Activated T-cell treated with anti-CD3 and anti-CD28 coated beads for 4 hours (primary cell): ENCODE results near the gene TMTC2.
"Not testable (repeated sequence)": the region's sequence is repeated elsewhere in the genome, so short reads cannot be mapped to it uniquely, and the experiment has no call there.

Source experiments
- DNase-seq: peaks from one replicate; pipeline ENCODE4 v3.0.0-alpha.2; 2020

TMTC2 gene

GRCh38 chr12:82730953-82731459 lies 44.3 kb downstream of the TMTC2 start:
- no peak for DNase-seq

DNA sequence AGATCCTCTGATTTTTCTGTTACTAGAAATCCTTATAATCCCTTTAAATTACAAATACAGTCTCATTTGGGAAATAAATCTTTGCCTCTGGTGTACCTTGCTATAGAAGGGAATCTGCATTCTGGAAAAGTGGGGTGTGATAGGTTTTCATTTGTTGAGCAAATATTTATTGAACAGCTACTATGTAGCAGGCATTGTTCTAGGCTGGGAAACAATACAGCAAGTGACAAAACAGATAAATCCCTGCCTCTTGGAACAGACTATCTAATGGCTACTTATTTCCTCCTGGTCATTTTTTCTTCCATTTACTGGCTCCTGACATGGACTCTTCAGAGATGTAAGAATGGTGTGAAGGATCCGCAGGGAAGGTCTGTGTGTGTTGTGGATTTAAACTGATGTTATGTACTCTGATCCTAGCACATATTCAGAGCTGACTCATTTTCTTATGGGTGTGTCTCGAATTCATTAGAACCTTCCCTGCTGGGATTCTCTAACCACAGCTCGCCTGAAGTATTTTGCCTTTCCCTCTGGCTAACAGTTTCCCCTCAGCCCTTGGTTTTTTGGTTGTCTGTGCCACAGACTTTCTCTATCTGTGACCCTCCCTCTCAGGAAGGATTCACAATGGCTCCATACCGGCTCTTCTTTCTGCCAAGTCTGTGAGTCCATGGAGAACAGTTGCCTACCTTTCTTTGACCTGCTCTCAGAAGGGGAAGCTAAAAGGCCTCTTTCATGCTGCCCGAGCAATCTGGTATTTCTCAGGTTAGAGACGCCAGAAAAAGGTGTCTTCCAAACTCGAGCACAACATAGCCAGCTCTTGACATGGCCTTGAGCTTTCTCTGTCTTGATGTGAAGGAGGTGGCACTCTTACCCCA lies 53.7 kb downstream of the TMTC2 start:
- DNase-seq, result no peak

- DNase-seq, result no peak
These were observed 58.5 kb downstream of the TMTC2 start for GRCh38 chr12:82745063-82745674.

DNA sequence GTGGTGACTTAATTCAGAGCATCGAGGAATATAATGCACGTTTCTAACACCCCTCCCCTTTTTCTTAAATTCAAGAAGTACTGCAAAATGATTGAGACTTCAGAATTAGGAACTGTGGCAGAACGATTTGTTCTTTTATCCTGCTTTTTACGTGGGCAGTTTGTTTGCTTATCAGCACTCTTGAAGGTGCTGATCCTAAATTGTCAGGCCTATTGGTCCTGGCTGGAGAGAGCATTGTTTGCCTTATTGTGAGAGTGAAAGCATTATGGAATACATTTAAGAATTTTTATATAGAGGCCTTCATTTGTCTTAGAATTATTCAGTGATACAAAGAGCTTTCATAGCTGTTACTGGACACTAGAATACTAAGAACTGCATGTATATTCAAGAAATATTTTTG lies 59.1 kb downstream of the TMTC2 start:
- no peak for DNase-seq

GRCh38 chr12:82746668-82747067 lies 60.0 kb downstream of the TMTC2 start:
- no peak for DNase-seq

GRCh38 chr12:82749015-82749414 lies 62.3 kb downstream of the TMTC2 start:
- no peak for DNase-seq

DNA sequence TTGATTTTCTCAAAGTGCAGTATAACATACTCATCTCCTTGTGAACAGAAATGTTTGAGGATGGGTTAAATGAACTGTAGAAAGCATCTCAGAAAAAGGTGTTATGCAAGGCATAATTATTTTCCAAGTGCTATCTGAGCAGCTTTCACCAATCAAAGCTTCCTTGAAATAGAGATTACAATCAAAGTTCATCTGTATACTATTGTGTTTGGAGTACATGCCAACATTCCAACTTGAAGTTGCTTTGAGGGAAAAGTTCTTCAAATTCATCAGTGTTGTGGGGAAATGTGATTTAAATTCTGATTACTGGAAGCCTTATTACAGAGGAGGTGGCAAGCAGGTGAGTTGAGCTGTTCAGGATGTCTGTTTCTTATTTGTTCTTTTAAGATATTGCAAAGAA lies 68.2 kb downstream of the TMTC2 start:
- DNase-seq, result no peak

GRCh38 chr12:82756303-82756702 lies 69.6 kb downstream of the TMTC2 start:
- no peak for DNase-seq

GRCh38 chr12:82757059-82757458 lies 70.4 kb downstream of the TMTC2 start:
- no peak for DNase-seq

GRCh38 chr12:82757656-82758055 lies 71.0 kb downstream of the TMTC2 start:
- no peak for DNase-seq

DNA sequence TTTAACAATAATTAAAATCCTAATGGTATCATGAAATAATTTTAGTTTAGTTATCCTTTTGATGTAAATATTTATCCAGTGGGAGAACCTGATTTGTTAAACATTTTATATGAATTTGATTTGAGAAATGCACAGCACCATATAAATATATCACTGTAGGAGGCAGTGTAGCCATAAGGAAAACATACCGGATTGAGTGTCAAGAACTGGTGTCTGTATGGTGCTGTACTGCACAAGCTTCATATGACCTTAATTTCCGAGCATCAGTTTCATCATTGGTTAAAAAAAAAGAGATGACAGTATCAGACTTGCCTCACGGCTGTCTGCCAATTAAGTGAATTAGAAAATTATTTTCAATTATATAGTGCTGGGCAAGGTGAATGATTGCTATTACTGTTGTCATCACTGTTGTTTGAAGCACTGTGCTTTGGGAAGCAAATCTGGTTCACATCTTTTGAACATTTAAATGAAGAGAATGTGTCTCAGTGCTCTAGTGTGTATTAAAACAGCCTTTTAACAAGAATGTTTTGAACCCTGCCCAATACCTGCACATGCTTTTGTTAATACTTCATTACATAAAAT lies 72.1 kb downstream of the TMTC2 start:
- no peak for DNase-seq

DNA sequence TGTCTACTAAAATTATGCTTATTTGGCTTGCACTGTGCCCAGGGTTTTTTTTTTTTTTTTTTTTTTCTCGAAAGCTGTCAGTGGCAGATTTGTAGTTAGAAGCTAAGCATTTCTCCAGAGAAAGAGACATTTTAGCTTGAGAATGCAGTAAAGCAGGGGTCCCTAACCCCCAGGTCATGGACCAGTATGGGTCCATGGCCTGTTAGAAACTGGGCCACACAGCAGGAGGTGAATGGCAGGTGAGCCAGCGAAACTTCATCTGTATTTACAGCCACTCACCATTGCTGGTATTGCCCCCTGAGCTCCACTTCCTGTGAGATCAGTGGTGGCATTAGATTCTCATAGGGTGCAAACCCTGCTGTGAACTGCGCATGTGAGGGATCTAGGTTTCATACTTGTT lies 73.7 kb downstream of the TMTC2 start:
- no peak for DNase-seq

DNA sequence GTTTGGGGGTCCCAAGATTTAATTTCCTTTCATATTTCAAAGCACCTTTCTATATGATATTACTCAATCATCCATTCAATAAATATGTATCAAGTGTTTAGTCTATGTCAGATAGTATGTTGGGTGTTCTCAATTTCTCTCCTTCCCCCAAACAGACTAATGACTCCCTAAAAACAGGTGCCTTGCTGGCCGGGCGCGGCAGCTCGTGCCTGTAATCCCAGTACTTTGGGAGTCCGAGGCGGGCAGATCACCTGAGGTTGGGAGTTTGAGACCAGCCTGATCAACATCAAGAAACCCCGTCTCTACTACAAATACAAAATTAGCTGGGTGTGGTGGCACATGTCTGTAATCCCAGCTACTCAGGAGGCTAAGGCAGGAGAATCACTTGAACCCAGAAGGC lies 78.5 kb downstream of the TMTC2 start:
- DNase-seq, result not testable (repeated sequence)

GRCh38 chr12:82765971-82766705 lies 79.4 kb downstream of the TMTC2 start:
- DNase-seq, result no peak

DNA sequence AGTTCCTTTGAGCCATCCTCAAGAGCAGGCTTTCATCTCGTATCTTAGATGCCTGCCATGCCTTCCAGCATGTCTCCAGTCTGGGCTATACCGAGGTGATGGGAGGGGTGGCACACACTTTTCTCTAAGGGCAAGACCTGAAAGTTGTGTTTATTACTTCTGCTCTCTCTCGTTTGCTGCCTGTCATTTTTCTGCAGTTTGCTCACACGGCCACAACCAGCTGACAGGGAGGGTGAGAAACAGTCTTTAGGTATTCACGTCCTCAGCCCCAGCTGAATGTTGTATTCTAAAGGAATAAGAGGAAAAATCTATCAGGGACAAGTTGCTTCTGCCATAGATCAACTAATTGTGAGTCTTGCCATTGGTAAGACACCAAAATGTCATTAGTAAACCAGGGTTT lies 88.0 kb downstream of the TMTC2 start:
- no peak for DNase-seq

GRCh38 chr12:82780517-82780916 lies 93.8 kb downstream of the TMTC2 start:
- no peak for DNase-seq

GRCh38 chr12:82781309-82781997 lies 94.7 kb downstream of the TMTC2 start:
- no peak for DNase-seq

GRCh38 chr12:82783435-82783834 lies 96.7 kb downstream of the TMTC2 start:
- DNase-seq, result no peak

- DNase-seq, result no peak
These were observed 100.3 kb downstream of the TMTC2 start for GRCh38 chr12:82787016-82787415.

DNA sequence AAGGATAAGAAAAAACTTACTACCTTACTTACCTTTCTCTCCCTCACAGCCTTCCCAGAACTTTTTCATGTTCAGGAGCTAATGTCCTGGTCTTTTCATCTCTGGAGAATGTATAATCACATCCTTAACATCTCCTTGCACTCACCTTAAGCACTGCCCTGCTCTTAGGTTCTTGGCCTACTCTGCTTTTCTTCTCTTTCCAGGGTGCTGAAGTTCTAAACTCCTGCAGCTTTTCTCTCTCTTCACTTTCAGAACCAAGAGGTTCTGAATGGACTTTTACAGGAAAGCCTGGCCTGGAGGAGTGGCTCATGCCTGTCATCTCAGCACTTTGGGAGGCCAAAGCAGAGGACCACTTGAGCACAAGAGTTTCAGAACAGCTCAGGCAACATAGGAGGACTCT lies 101.9 kb downstream of the TMTC2 start:
- no peak for DNase-seq

- DNase-seq, result no peak
These were observed 103.0 kb downstream of the TMTC2 start for GRCh38 chr12:82789674-82790073.

DNA sequence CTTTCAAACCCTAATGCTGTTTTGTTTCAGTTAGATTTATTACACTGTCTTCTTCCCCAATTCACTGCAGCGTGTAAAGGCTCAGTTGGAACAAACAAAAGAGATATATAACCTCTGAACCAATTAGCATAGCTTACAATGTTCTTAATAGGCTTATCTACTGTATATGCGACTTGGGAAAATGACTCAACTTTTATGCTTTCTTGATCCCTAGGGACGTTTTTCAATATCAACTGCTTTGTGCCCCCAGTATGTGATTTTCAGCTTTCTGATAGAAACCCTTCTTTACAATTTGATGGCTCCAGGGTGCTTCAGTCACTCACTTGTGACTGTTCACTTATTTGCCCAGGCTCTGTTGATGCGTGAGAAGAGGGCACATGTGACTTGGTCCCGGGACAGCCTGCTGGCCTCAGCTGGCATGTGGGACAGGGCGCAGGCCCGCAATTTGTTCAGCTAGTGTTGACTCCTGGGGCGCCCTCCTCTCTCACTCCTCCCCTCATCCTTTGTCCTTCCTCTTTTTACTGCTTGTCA lies 107.1 kb downstream of the TMTC2 start:
- DNase-seq, result no peak
